ENCODE data around the gene TMEM61.
A peak's percentile ranks its signal among the peaks of the same experiment; 100 is the strongest.
"Not testable (repeated sequence)": the region's sequence is repeated elsewhere in the genome, so short reads cannot be mapped to it uniquely, and the experiment has no call there.

TMEM61 gene

DNA sequence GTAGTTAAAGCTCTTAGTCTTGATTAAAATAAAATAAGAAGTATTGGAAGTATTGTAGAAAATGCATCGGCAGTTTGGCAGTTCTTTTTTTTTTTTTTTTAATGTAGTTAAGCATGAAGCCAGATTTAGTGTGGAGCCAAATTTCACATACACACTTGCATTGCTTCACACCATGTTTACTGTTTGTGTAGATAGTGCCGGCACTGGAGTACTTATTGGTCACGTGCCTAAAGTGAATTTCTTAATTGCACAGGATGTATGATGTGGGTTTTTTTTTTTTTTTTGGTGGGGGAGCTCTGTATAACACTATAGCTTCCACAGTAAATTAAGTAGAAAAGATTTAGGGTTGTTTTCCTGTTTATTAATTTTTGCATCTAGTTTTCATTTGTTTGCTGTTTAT lies 21.2 kb upstream of the TMEM61 start:
- DNase-seq = no peak

DNA sequence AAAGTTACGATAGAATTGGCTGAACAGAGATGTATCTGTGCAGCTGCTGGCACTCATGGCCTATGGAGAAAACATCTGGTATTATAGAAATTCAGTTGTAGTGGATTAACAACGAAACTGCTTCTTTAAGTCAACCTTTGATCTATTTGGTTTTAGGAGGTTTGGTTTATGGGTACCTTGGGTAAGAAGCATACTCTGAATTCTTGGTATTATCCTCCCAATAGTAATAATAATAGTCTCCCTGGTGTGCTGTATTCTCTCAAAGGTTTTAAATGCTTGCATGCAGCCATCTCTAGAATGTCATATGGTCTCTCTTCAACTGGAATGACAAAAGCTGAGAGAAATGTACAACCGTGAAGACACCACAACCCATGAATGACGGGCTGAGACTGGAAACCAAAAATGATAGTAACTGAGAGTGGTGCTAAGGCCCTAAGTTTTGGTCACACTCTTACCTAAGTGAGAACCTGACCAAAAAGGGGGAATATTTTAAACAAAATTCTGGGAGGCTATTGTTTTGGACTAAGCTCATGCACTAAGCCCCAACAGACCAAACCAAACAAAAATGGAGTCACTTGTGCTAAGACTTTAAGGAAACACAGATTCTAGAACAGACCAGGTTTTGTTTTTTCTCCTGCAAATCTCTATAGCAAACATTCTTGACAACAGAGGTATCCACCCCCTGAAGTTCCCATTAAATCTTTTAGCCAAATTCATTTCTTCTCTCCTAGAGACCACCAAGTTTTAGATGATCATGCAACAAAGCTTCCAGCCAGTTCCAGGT lies 17.6 kb upstream of the TMEM61 start:
- DNase-seq = no peak

DNA sequence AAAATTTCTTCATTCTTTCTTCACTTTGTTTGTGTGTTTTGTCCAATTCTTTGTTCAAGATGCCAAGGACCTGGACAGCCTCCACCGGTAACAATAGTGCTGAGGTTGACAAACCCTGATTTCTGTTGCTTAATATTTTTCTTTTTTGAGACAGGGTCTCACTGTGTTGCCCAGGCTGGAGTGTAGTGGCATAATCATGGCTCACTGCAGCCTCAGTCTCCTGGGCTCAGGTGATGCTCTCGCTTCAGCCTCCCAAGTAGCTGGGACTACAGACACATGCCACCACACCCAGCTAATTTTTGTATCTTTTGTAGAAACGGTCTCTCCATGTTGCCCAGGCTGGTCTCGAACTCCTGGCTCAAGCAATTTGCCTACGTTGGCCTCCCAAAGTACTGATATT lies 16.6 kb upstream of the TMEM61 start:
- DNase-seq = not testable (repeated sequence)

DNA sequence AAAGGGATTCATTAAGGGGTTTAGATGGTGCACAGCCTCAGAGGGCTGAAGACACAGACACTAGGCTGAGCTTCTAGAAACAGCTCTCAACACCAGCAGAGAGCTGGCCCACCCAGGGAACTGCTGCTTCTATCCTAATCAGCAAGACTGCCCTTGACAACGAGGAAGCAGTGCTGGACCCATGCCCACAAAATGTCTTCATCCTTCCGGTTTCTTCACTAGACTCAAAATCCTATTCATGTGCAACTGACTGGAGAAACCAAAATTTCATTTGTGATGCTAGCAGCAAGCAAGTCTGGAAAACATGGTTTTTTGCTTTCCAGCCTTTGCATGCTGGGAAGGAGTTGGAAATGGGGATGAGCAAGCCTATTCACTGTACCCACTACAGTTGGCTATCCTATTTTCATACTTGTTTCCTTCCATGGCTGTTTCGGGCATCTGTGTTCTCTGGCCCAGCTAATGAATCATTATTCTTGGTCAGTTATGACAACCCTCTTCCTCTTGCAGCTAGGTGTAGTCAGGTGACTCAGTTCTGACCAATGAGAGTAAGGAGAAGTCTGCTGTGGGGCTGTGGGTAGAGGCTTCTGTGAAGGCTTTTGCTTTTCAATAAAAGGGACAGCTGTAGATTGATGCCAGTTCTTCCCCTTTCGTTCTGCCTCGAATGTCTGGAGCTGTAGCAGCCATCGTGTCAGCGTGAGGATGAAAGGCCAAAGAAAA lies 14.6 kb upstream of the TMEM61 start:
- DNase-seq = peak in 2 of 56 donors; percentile 7 to 15

DNA sequence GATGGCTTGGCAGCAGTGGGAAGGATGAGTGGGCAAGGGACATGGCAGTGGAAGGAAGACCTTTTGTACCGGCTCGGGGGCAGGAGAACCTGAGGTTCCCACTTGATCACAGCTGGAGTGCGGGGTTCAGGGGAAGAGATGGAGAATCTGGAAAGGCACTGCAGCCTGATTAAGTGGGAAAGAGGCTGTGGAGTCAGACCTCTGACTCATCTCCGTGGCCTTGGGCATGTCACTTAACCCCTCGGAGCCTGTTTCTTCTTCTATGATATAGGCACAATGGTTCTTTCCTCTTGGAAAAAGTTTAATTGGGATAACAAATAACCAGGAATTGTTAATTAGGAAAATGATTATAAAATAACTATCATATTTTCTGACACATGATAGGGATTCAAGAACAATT lies 13.1 kb upstream of the TMEM61 start:
- no peak for DNase-seq

DNA sequence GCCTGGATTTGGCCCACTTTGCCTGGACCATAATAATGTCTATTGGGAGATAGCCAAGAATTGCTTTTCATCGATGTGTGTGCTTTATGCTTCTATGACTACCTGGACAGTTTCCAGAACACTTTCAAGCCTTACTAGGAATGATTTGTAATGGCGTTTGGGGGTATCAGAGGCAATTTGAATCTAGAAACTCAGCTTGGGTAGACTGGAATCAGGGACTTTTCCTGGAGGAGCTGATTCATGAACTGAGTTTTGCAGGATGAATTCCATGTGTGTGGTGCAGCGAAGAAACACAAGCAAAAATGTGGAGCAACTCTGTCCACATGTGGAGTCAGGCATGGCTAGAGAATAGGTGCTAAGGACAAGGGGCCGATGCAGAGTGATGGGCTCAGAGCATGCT lies 11.9 kb upstream of the TMEM61 start:
- DNase-seq = no peak

DNA sequence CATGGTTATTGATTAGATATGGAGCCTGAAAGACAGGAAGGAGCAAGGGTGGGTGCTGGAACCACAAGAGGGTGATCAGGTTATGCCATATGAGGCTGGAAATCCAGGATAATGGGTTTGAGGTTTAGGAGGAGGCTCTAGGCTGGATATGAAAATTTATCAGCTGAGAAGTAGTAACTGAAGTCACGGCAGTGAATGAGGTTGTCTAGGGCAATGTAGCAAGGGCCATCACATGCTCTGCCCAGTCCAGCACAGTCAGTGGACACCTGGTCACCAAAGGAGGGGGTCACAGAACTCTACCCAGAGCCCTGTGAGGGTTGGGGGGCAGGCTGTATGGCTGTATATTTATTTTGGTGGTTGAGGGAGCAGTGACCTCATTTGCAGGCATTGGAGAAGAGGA lies 10.5 kb upstream of the TMEM61 start:
- DNase-seq = no peak

DNA sequence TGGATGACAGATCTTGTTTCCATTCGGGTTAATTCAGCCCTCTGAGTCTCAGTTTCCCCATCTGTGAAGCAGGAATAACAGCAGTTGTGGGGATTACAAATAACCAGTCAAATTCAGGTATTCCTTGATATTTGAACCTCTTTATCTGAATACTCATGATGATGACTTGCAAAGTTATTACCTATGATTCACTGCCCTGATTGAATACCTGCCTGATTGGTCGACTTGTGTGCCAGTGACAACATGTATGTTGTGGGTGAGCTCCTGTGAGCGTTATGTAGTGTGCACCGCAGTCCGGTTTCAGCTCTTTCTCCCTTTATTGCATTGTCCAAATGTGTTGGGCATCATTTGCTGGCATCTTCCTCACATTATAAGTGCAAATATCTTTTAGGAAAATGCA lies 9.5 kb upstream of the TMEM61 start:
- DNase-seq = no peak

DNA sequence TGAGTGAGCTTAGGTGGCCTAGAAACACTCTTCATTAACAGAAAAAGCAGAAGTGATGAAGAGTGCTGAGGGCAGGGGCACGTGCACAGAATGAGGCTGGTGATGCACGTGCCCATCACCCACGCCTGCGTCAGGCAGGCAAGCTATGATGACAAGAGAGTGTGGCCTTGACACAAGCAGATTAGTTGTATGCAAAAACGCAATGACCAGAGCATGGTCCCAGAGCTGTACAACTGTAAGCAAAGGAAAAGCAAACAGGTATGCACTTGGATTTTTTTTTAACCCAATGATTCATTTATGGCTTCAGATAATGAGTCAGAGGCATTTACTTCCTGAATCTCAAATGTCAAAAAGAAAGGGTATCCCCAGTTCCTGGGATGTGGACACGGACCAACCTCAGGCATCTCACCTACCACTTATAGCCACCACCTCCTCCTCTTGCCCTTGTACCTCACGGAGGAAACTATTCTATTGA lies 9.1 kb upstream of the TMEM61 start:
- no peak for DNase-seq

DNA sequence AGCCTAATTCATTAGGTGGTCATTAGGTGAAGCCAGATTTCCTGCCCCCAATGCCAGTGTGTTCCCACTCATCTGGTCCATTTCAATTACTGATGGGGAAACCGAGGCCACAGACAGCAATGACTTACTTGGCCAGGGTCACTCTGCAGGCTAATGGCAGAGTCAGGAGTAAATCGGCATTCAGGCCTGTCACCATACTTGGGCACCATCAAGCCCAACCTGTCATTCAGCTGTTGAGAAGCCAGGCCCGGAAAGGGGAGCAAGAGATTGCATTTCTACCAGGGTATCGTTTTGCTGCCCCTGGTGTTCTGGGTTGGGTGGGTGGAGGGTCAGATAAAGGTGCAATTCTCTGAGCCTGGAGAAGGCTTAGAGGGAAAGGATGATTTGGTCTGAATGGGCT lies 8.0 kb upstream of the TMEM61 start:
- no peak for DNase-seq

DNA sequence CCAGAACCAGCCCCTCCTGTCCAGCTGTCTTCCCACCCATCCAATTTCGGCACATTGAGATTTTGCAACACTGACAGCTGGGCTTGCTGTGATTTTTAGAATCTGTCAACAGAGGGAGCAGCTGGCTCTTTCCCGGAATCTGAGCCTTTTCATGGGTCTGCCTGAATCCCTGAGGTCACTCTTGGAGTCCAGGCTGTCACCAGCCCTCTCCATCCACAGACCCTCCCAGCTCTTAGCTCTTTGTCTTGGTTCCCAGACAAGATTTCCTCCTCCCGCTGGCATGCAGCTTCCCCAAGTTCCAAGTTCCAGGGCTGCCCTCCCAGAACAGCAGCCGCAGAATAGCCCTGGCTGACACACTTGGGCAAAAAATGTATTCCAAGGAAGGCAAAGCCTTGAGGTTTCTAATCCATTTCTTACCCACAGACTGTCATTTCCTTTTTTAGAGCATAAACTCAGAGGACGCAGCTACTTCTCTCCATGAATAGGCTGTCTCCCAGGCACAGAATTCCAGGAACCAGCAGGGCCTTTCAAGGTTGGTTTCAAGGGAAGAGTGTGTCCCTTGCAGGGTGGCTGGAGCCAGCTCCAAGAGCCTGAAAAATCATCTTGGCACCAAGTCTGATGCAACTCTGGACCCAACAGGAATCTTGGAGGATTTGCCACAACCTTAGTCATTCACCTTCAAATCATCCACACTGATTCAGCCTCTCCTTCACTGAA lies 7.1 kb upstream of the TMEM61 start:
- DNase-seq = peak in 29 of 56 donors; percentile 3 to 53 (median 16)

DNA sequence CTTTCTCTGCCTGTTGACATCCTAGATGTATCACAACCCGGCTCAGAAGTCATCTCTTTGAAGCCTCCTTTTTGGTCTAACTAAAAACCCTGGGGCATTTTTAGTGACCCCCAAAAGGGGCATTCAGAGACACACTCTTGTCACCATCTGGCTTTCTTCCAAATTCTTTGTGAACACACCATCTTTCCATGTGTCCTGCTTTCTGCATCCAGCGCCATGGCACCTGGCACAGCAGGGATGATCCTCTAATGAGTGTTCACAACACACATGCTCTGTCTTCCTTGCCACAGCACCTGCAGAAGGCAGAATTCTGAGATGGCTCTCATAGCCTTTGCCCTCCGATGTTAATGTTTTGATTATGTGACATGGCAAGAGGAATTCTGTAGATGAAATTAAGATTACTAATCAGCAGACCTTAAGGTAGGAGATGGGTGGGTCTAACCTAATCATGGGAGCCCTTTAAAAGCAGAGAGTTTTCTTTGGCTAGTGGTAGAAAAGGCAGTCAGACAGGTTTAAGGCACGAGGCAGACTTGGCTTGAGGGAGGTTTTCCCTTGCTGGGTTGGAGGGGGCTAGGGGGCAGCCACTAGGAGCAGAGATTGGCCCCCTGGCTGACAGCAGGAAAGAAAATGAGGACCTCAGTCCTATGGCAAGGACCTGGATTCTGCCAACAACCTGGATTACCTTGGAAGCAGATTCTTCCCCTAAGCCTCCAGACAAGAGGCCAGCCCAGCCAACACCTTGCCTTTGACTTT lies 4.9 kb upstream of the TMEM61 start:
- no peak for DNase-seq

DNA sequence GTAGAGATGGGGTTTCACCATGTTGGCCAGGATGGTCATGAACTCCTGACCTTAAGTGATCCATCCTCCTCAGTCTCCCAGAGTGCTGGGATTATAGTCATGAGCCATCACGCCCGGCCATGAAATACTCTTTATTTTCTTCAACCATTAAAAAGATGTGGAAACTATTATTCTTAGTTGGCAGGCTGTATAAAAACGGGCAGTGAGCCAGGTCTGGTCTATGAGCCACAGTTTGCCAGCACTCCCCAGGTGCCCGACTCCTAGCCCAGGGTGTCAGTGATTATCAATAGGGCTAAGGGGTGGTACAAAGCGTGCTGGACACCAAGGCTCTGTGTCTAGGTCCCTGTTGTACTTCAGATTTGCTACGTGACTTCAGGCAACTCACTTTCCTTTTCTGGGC lies 3.7 kb upstream of the TMEM61 start:
- DNase-seq = no peak

DNA sequence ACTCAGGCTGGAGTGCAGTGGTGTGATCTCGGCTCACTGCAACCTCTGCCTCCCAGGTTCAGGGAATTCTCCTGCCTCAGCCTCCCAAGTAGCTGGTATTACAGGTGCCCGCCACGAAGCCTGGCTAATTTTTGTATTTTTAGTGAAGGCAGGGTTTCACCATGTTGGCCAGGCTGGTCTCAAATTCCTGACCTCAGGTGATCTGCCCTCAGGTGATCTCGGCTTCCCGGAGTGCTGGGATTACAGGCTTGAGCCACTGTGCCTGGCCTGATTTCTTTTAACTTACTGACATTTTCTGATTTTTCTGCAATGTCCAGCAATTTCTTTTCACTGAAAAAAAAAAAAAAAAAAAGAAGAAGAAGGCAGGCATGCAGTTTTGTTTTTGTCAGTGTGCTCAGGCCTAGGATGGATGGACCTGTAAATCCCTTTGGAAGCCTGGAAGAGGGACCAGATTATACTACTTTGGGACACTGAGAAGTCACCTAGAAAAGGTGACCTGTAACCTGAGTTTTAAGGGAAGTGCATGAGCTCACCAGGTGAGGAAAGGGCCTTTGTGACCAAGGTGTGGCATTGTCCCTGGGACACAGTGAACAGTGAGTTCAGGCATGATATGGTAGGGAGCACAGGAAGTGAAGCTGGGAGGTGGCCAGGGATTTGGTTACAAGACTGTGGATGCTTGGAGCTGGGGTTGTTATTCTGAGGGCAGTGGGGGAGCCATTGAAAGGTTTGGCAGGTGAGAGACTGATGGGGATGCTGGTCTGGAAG lies 2.7 kb upstream of the TMEM61 start:
- no peak for DNase-seq

DNA sequence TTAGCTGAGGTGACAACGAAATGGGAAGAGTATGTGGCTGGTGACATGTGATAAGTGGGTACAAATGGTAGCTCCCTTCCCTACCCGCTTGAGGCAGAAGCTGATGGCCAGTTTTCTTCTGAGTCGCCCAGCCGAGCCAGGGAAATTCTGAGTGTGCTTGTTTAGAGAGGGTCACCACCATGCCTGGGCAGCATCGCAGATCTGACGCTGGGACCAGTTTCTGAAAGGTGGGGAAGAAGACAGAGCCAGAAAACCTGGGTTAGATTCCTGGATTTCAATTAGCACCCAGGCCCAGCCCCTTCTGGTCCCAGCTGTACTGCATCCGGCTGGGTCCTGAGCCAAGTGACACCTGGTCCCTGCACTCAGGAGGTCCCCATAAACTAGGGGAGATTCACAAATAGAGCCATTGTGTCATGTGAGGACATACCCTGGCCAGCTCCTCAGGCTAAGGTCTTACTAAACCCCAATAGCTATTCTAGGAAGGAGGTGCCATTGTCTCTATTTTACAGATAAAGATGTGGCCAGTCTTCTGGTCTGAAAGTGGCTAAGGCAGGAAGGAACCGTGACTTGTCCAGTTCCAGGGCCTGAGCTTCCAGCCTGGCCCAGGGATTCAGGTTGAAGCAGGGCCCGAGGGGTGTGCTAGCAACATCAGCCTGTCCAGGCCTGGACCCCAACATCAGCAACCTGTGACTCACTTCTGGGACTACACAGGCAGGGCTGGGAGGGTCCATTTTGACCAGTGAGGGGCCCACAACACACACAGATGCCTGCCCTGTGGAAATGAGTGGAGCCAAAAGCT lies 1.7 kb upstream of the TMEM61 start:
- DNase-seq = no peak

DNA sequence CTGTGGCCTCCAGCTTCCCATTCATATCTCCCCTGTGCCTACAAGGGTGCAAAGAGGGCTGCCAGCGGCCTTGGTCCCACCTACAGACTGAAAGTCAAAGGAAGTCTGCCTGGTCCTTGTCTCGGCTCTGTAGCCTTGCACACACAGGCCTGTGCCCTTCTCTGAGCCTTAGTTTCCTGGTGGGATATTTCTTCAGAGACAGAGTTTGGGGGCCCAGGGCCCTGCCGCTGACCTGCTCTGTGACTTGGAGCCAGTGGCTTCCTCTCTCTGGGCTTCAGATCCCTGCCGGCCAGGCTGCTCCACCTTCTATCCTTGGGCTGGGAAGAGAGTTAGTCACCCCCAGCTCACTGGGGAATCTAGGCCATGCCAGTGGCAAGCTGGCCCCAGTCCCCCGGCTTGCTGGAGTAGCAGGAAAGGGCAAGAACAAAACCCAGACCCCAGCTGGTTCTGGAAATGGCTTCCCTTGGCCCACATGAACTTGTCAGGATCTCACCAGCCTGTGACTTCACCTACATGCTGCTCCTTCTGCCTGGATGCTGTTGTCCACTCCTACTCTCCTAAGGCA lies 1.0 kb upstream of the TMEM61 start:
- DNase-seq = no peak

DNA sequence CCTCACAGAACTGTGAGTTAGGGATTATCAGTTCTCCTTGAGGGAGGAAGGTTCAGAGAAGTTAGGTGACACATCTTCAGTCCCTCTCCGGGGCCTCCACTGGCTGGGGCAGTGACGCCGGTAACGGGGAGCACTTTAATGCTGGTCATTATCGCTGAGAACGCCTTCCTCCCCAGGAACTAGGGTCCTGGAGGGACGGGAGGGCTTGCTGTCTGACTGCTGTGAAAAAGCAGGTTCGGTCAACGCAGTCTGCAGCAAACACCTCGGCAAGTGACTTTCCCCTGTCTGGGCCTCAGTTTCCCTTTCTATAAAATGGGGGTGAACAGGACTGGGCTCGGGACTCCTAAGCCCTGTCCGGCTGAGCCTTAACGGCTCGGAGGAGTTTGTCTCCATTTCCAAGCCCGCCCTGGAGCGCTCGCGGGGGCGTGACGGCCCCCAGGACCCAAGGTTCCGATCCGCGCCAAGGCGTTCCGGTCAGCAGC lies 341 bp upstream of the TMEM61 start:
- no peak for DNase-seq

DNA sequence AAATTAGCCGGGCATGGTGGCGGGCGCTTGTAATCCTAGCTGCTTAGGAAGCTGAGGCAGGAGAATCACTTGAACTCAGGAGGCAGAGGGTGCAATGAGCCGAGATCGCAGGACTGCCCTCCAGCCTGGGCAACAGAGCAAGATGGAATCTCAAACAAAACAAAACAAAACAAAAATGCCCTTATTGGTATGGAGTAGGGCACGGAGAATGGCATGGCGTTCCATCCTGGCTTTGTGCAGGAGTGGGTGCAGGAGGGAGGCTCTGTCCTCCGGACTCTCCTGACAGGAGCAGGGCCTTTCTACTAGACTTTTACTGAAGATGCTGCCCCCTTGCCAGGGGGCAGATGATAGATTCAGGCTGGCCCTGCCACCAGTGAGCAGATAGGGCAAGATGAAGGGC lies 1.0 kb downstream of the TMEM61 start:
- DNase-seq = no peak

DNA sequence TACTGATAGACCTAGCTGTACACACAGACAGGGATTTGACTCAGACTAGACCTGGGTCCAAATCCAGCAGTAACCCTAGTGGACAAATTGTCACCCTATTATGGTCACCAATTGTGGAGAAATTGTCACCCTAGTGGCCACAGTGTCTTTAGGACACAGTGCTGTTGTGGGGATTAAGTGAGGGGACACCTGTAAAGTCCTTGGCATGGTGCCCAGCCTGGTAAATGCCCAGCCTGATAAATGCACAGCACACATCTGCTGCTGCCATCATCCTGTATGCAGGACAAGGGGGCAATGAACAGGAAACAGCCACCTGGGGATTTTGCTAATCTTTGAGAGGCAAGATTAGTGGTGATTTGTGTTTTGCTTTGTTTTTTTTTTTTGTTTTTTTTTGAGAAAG lies 2.3 kb downstream of the TMEM61 start:
- no peak for DNase-seq
